C4-2B (cell line): Measurements from ENCODE around the gene DSCAML1.

ENCODE experiments used
- ZFX ChIP-seq: fragments of 450-650 bp; IDR thresholded peaks from 2 replicates; pipeline ENCODE4 v1.6.1; 2017
- TF ChIP-seq, protein P1 (sequence below): fragments of 450-650 bp; conservative IDR thresholded peaks from 2 replicates; pipeline ENCODE4 v1.5.1; 2017; ENCODE audit warnings: mild to moderate bottlenecking

DNA sequence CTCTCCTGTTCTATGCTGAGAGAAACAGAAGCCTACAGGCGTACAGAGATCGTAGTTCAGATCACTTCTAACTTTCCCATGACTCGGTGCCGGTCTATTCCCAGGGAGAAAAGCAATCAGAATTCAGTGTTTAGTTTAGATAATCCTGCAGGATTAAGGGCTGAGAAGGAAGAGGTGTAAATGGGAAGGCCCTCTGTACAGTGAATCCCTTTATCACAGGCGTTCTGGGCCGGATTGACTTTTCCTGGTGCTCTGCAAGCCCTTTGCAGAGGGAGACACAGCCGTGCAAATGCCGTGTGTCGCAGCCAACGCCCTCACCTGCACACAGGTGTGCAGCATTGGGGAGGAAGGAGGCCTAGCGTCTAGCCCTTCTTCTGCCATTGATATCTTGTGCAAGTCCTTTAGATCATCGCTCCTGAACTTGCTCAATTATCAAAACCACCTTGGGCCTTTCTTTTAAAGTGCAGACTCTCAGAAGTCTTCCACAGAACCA, 90.6 kb downstream of the DSCAML1 start:
- TF ChIP-seq, protein P1, sequence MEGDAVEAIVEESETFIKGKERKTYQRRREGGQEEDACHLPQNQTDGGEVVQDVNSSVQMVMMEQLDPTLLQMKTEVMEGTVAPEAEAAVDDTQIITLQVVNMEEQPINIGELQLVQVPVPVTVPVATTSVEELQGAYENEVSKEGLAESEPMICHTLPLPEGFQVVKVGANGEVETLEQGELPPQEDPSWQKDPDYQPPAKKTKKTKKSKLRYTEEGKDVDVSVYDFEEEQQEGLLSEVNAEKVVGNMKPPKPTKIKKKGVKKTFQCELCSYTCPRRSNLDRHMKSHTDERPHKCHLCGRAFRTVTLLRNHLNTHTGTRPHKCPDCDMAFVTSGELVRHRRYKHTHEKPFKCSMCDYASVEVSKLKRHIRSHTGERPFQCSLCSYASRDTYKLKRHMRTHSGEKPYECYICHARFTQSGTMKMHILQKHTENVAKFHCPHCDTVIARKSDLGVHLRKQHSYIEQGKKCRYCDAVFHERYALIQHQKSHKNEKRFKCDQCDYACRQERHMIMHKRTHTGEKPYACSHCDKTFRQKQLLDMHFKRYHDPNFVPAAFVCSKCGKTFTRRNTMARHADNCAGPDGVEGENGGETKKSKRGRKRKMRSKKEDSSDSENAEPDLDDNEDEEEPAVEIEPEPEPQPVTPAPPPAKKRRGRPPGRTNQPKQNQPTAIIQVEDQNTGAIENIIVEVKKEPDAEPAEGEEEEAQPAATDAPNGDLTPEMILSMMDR = no peak
- no peak for TF ChIP-seq ZFX
